ENCODE data around the gene PLA2G4F.

GRCh38 chr15:42201801-42202200, 45.4 kb upstream of the PLA2G4F start:
- TF ChIP-seq, protein P1, sequence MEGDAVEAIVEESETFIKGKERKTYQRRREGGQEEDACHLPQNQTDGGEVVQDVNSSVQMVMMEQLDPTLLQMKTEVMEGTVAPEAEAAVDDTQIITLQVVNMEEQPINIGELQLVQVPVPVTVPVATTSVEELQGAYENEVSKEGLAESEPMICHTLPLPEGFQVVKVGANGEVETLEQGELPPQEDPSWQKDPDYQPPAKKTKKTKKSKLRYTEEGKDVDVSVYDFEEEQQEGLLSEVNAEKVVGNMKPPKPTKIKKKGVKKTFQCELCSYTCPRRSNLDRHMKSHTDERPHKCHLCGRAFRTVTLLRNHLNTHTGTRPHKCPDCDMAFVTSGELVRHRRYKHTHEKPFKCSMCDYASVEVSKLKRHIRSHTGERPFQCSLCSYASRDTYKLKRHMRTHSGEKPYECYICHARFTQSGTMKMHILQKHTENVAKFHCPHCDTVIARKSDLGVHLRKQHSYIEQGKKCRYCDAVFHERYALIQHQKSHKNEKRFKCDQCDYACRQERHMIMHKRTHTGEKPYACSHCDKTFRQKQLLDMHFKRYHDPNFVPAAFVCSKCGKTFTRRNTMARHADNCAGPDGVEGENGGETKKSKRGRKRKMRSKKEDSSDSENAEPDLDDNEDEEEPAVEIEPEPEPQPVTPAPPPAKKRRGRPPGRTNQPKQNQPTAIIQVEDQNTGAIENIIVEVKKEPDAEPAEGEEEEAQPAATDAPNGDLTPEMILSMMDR (IDR thresholded peaks at IDR 0.05): no peak
- TF ChIP-seq POLR2A (IDR thresholded peaks at IDR 0.05): no peak
